Fibroblast of lung (primary cell): ENCODE data around the gene MRPL55. TPM values are rescaled to one million over a fixed set of nuclear protein-coding genes. Genes with fewer than 3 reads are reported as not detected.

Experiments used
- DNase-seq, 2 donors: peaks; one replicate each; pipeline versions ENCODE4 v3.0.0 to v3.0.0-alpha.2; 2010; ENCODE audit warnings: low read depth in 2 of 2
- H2AFZ ChIP-seq: 2 replicates; pipeline ENCODE4 v1.5.1; 2012; ENCODE audit warnings: low read length, control low read depth, inconsistent platforms
- H3K27ac ChIP-seq: 2 replicates; pipeline ENCODE4 v1.5.1; 2011; ENCODE audit warnings: low read length, control low read depth; ENCODE audit not compliant: insufficient read depth
- H3K27me3 ChIP-seq: 2 replicates; pipeline ENCODE4 v1.5.1; 2011; ENCODE audit warnings: mild to moderate bottlenecking, low read length; ENCODE audit not compliant: control insufficient read depth, insufficient read depth
- H3K36me3 ChIP-seq: 2 replicates; pipeline ENCODE4 v1.5.1; 2011; ENCODE audit warnings: low read length; ENCODE audit not compliant: control insufficient read depth, insufficient read depth
- H3K4me1 ChIP-seq: 2 replicates; pipeline ENCODE4 v1.5.1; 2011; ENCODE audit warnings: low read length; ENCODE audit not compliant: control insufficient read depth, insufficient read depth; ENCODE audit errors: extremely low read depth
- H3K4me2 ChIP-seq: 2 replicates; pipeline ENCODE4 v1.5.1; 2011; ENCODE audit warnings: low read length, control low read depth; ENCODE audit not compliant: insufficient read depth; ENCODE audit errors: extremely low read depth
- H3K4me3 ChIP-seq, 4 experiments: fragments of 200-600 bp in 1 of 4; sonication (generic) in 1 of 4; replicated peaks in 1 of 4; 2 replicates each; pipeline ENCODE4 v1.5.1; 2011 to 2016; ENCODE audit warnings: low read length in 4 of 4, low read depth in 3 of 4, mild to moderate bottlenecking in 3 of 4, control low read depth in 2 of 4, inconsistent platforms in 1 of 4, mixed read lengths in 1 of 4; ENCODE audit not compliant: insufficient read depth in 1 of 4; ENCODE audit errors: control extremely low read depth in 1 of 4
- H3K79me2 ChIP-seq: 2 replicates; pipeline ENCODE4 v1.5.1; 2012; ENCODE audit warnings: mild to moderate bottlenecking, low read length, inconsistent platforms; ENCODE audit not compliant: control insufficient read depth, insufficient read depth
- H3K9ac ChIP-seq: 2 replicates; pipeline ENCODE4 v1.5.1; 2011; ENCODE audit warnings: mild to moderate bottlenecking, low read length, control low read depth; ENCODE audit not compliant: insufficient read depth
- H3K9me3 ChIP-seq: 2 replicates; pipeline ENCODE4 v1.5.1; 2012; ENCODE audit warnings: low read depth, low read length; ENCODE audit not compliant: control insufficient read depth, insufficient read depth
- H4K20me1 ChIP-seq: 2 replicates; pipeline ENCODE4 v1.5.1; 2011; ENCODE audit warnings: low read length; ENCODE audit not compliant: control insufficient read depth, insufficient read depth; ENCODE audit errors: extremely low read depth
- EZH2 ChIP-seq: IDR thresholded peaks from 2 replicates; pipeline ENCODE4 v1.5.1; 2012; ENCODE audit warnings: low read length, control low read depth, mild to moderate bottlenecking; ENCODE audit errors: missing control alignments
- polyA plus RNA-seq, 2 donors: library from polyadenylated mRNA; depleted of rRNA in 1 of 2; stranded (reverse) in 1 of 2; unstranded in 1 of 2; fragments of >200 nt; gene quantifications; 2 replicates each; pipeline ENCODE4 v1.2.1, GENCODE V29; 2011 to 2012; ENCODE audit warnings: missing spikeins in 1 of 2
- total RNA-seq: library from RNA; depleted of rRNA; stranded (reverse); fragments of >200 nt; gene quantifications from 2 replicates; pipeline ENCODE4 v1.2.1, GENCODE V29; 2014
- TF ChIP-seq, protein P1 (sequence below), 2 donors: IDR thresholded peaks in 1 of 2; conservative IDR thresholded peaks in 1 of 2; 1 replicate in 1 of 2; 2 replicates in 1 of 2; pipeline ENCODE4 v1.5.1; 2011 to 2012; ENCODE audit warnings: low read length in 2 of 2, control low read depth in 1 of 2, inconsistent platforms in 1 of 2, low read depth in 1 of 2, mild to moderate bottlenecking in 1 of 2

The MRPL55 gene
- total and polyA plus RNA-seq, 2 donors (not counting 1 experiment from before 2014, with no cell fraction given): 39.5 to 51.7 TPM

GRCh38 chr1:228142155-228142691 lies 33.1 kb upstream of the MRPL55 start:
- Histone ChIP-seq H3K4me3 (peak overlapping the region in 2 of 4 experiments; percentile 95 to 96), H4K20me1 (no peaks in the 10 kb centered on the region), H2AFZ (no peak overlapping the region), H3K4me1 (peaks cover 13% of the 10 kb centered on the region), H3K27ac (peak overlapping the region; percentile 98), H3K79me2 (peaks cover 70% of the 10 kb centered on the region), H3K9me3 (no peaks in the 10 kb centered on the region), H3K9ac (no peak overlapping the region), H3K36me3 (peaks cover 15% of the 10 kb centered on the region), H3K27me3 (peaks cover 3% of the 10 kb centered on the region), H3K4me2 (peak overlapping the region; percentile 95)
- no peak for DNase-seq
- TF ChIP-seq, protein P1, sequence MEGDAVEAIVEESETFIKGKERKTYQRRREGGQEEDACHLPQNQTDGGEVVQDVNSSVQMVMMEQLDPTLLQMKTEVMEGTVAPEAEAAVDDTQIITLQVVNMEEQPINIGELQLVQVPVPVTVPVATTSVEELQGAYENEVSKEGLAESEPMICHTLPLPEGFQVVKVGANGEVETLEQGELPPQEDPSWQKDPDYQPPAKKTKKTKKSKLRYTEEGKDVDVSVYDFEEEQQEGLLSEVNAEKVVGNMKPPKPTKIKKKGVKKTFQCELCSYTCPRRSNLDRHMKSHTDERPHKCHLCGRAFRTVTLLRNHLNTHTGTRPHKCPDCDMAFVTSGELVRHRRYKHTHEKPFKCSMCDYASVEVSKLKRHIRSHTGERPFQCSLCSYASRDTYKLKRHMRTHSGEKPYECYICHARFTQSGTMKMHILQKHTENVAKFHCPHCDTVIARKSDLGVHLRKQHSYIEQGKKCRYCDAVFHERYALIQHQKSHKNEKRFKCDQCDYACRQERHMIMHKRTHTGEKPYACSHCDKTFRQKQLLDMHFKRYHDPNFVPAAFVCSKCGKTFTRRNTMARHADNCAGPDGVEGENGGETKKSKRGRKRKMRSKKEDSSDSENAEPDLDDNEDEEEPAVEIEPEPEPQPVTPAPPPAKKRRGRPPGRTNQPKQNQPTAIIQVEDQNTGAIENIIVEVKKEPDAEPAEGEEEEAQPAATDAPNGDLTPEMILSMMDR (conservative IDR thresholded peaks at IDR 0.05 in 1 of 2, IDR thresholded peaks at IDR 0.05 in 1 of 2; ENCODE audit: low read depth in 1 of 2, low read length in 2 of 2): no peak
- TF ChIP-seq EZH2: no peak

- Histone ChIP-seq H3K9me3 (no peaks in the 10 kb centered on the region), H3K4me3 (peak overlapping the region; percentile 87 to 96 (median 92)), H3K9ac (peak overlapping the region; percentile 98), H2AFZ (no peak overlapping the region), H4K20me1 (no peaks in the 10 kb centered on the region), H3K4me2 (peak overlapping the region; percentile 95), H3K36me3 (peaks cover 10% of the 10 kb centered on the region), H3K27ac (peak overlapping the region; percentile 98), H3K4me1 (peaks cover 13% of the 10 kb centered on the region), H3K27me3 (peaks cover 5% of the 10 kb centered on the region), H3K79me2 (peaks cover 62% of the 10 kb centered on the region)
- DNase-seq: peak in 1 of 2 donors; percentile 85
- no peak for TF ChIP-seq EZH2
- TF ChIP-seq, protein P1 (conservative IDR thresholded peaks at IDR 0.05 in 1 of 2, IDR thresholded peaks at IDR 0.05 in 1 of 2; ENCODE audit: low read depth in 1 of 2, low read length in 2 of 2): no peak
These were observed 32.3 kb upstream of the MRPL55 start for GRCh38 chr1:228141226-228142044.

DNA sequence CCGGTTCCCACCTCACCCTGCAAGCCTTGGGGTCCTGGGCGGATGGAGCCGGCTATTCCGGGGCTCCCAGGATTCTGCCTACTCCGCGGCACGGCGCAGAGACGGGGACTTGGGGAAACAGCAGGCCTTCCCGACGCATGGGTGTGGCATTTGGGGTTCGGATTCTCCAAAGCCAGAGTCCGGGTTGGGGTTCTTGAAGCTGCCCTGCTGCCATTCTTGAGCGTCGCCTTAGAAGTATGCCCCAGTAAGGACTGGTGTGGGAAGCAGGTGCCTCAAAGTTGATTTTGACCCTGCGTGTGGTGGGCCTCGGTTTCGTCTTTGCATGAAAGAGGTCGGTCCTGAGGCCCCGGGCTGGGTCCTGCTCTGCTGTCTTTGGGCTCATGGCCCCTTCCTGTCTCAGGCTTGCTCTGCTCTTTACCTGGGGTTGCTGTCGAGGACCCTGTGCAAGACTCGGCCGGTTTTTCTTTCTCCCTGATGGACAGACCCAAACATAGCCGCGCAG lies 31.7 kb upstream of the MRPL55 start:
- TF ChIP-seq, protein P1 (conservative IDR thresholded peaks at IDR 0.05 in 1 of 2, IDR thresholded peaks at IDR 0.05 in 1 of 2; ENCODE audit: low read depth in 1 of 2, low read length in 2 of 2): no peak
- TF ChIP-seq EZH2: no peak
- H3K27me3 ChIP-seq: peaks cover 5% of the 10 kb centered on the region
- peaks cover 56% of the 10 kb centered on the region for H3K79me2 ChIP-seq
- peaks cover 6% of the 10 kb centered on the region for H3K36me3 ChIP-seq
- peak overlapping the region; percentile 87 to 96 (median 92) for H3K4me3 ChIP-seq
- H3K9ac ChIP-seq: peak overlapping the region; percentile 98
- no peak for DNase-seq
- no peaks in the 10 kb centered on the region for H3K9me3 ChIP-seq
- H3K4me2 ChIP-seq: peak overlapping the region; percentile 95
- peaks cover 13% of the 10 kb centered on the region for H3K4me1 ChIP-seq
- no peak overlapping the region for H2AFZ ChIP-seq
- H3K27ac ChIP-seq: peak overlapping the region; percentile 98
- H4K20me1 ChIP-seq: no peaks in the 10 kb centered on the region
